ENCODE results near the gene TNNT3.

DNA sequence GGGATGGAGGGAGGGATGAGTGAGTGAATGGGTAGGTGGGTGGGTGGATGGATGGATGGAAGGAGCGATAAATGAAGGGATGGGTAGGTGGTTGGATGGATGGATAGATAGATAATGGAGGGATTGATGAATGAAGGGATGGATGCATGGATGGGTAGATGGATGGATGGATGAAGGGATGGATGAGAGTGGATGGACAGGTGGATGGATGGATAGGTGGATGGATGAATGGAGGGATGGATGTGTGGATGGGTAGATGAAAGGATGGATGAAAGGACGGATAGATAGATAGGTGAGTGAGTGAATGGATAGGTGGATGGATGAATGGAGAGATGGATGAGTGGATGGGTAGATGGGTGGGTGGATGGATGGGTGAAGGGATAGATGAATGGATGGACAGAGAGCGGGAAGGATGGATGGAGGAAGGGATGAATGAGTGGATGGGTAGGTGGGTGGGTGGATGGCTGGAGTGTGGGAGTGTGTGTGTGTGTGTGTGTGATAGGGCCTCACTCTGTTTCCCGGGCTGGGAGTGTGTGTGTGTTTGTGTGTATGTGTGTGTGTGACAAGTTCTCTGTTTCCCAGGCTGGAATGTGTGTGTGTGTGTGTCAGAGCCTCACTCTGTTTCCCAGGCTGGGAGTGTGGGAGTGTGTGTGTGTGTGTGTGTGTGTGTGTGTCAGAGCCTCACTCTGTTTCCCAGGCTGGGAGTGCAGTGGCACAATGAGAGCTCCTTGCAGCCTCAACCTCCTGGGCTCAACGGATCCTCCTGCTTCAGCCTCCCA, 25.7 kb upstream of the TNNT3 start:
- no peak for TF ChIP-seq CTCF (conservative IDR thresholded peaks at IDR 0.05; ENCODE audit: low read depth, low read length)
- TF ChIP-seq EZH2 (IDR thresholded peaks at IDR 0.05; ENCODE audit: borderline replicate concordance, low read depth, low read length, poor library complexity, severe bottlenecking): no peak

Measured in A673 (cell line).